ENCODE results near the gene PIK3R6. TPM values are rescaled to one million over a fixed set of nuclear protein-coding genes. Genes with fewer than 3 reads are reported as not detected.
A peak's percentile ranks its signal among the peaks of the same experiment; 100 is the strongest.

PIK3R6 gene
- total RNA-seq, 4 donors from 2014 or later, result 0.88 to 14.9 (median 2.8) TPM

DNA sequence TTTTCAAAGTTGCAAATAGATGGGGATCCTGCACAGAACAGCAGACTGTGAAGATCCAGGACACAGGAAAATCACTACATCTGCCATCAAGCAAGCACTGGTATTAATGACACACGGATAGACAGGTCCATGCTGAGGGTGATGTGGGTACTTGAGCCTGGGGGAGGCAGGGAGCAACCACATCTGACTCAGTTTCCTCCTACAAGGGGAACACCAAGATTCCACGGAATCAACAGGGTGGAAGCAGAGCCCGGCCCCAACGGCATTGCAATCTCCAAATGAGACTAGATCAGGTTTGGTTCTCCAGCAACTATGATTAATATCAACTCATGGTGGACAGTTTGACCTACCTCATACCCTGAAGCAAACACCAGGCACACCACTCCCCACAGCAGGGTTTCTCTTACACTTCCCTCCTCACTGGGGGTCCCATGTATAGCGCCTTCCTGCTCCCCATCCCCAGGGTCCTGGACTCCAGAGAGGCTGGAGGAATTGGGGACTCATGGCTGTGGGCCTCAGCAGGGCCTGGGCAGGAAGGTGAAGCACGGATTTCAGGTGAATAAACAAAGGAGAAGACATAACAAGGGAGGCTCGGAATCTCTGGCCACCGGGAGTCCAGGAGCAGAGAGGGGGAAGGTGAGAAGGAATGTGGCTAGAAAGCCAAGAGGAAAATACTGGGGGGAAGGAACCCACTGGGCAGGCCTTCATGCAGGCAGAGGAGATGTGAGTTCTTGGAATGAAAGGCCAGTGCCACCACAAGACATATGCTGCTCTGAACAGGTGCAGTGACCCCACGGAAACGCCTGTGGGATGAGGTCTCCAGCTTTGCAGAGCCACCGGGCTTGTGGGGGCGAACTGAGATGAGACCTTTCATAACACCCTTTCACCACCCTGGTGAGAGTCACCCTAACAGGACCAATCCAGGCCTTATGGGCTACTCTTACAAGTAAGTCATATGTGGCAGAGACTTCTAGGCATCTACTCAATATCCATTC, 29.5 kb upstream of the PIK3R6 start:
- Histone ChIP-seq H3K27me3 (no peaks in the 10 kb centered on the region), H3K36me3 (no peaks in the 10 kb centered on the region), H3K4me3 (no peak overlapping the region), H3K4me1 (peaks cover 0 to 22% (median 3%) of the 10 kb centered on the region in 4 donors), H3K9me3 (no peaks in the 10 kb centered on the region), H3K27ac (no peak overlapping the region)
- TF ChIP-seq POLR2A (IDR thresholded peaks at IDR 0.05), result no peak
- TF ChIP-seq, protein P1, sequence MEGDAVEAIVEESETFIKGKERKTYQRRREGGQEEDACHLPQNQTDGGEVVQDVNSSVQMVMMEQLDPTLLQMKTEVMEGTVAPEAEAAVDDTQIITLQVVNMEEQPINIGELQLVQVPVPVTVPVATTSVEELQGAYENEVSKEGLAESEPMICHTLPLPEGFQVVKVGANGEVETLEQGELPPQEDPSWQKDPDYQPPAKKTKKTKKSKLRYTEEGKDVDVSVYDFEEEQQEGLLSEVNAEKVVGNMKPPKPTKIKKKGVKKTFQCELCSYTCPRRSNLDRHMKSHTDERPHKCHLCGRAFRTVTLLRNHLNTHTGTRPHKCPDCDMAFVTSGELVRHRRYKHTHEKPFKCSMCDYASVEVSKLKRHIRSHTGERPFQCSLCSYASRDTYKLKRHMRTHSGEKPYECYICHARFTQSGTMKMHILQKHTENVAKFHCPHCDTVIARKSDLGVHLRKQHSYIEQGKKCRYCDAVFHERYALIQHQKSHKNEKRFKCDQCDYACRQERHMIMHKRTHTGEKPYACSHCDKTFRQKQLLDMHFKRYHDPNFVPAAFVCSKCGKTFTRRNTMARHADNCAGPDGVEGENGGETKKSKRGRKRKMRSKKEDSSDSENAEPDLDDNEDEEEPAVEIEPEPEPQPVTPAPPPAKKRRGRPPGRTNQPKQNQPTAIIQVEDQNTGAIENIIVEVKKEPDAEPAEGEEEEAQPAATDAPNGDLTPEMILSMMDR (IDR thresholded peaks at IDR 0.05), result no peak
- DNase-seq, result peak in 1 of 3 donors; percentile 43

DNA sequence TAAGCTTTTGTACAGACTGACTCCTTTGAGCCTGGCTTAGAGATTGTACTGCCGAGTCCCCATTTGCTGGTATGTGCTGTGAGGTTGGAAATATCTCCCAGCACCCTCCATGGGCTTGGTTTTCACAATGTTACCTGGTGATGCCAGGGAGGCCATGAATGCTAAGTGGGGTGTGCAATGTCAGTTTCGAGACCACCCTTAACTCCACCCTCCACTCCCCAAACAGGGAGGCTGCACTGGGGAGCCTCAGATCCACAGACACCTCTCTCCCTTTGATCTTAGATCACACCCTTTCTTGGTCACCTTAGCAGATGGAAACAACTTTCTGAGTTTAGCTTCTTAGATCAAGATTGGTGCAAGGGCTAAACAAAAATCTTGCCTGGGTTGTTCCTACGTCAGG, 28.6 kb upstream of the PIK3R6 start:
- Histone ChIP-seq H3K36me3 (no peaks in the 10 kb centered on the region), H3K4me1 (peaks cover 0 to 21% (median 3%) of the 10 kb centered on the region in 4 donors), H3K27me3 (no peaks in the 10 kb centered on the region), H3K4me3 (no peak overlapping the region), H3K9me3 (no peaks in the 10 kb centered on the region), H3K27ac (no peak overlapping the region)
- no peak for DNase-seq
- TF ChIP-seq, protein P1 (IDR thresholded peaks at IDR 0.05), result no peak
- no peak for TF ChIP-seq POLR2A (IDR thresholded peaks at IDR 0.05)

DNA sequence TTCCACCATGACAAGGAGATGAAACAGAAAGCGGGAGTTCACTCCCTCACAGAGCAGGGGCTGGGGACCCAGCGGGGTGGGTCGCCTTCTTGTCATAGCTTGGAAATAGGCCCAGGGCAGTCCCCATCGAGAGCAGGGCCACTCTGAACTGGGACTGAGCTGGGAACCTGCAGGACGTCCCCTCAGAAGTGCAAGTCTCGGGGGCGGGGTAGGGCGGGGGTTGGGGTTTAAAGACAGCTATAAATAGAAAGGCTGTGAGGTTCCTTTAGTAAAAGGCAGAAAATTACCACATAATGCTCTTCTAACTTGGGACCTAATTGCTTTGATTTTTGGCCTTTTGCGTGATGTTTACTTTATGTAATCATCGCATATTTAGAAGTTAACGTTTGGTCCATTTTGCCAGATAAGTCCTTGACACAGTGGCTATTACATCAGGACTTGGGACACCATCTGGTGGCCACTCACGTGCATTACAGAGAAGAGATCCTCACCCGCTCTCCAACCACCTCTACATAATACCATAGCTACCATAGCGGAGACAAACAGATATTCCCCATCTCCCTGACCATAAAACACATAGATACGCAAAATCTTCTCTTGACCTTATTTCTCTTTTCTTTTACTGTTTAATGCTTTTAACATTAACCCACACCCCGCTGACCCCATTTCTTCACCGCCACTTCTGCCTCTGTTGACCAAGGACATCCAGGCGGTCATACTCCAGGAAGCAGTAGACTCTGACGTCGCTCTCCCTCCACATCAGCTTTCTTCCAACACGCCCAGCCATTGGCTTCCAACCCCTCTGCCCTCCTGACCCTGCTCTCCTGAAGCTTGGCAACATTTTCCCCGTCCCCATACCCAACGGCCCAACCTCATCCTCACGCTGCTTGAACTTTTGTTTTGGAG, 27.5 kb upstream of the PIK3R6 start:
- Histone ChIP-seq H3K36me3 (no peaks in the 10 kb centered on the region), H3K27ac (no peak overlapping the region), H3K27me3 (no peaks in the 10 kb centered on the region), H3K4me1 (peaks cover 0 to 16% (median 3%) of the 10 kb centered on the region in 4 donors), H3K4me3 (no peak overlapping the region), H3K9me3 (no peaks in the 10 kb centered on the region)
- peak in 2 of 3 donors; percentile 60 to 81 for DNase-seq
- TF ChIP-seq, protein P1 (IDR thresholded peaks at IDR 0.05), result peak; percentile 49 to 80 (median 75)
- no peak for TF ChIP-seq POLR2A (IDR thresholded peaks at IDR 0.05)

DNA sequence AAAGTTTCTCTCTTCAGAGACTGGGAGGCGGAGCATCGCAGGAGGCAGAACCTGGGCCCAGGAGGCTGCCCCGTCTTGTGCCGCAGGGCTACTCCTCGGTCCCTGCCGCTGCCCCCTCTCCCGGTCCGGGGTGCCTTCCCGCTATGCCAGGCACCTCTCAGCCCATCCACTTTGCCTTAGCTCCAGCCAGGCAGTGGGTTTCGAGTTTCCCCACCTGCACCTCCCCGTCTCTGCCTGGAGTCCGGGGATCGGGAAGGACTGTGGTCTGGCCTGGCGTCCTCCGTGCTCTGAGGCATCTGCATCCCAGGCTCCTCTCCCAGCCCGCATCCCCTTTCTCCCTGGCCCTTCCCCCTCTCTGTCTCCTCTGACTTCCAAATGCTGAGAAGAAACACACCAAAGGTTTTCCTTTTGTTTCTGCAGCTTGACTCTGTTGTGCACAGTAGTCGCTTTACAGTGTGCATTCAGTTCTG, 26.8 kb upstream of the PIK3R6 start:
- Histone ChIP-seq H3K27me3 (no peaks in the 10 kb centered on the region), H3K27ac (no peak overlapping the region), H3K9me3 (no peaks in the 10 kb centered on the region), H3K36me3 (no peaks in the 10 kb centered on the region), H3K4me3 (no peak overlapping the region), H3K4me1 (peaks cover 0 to 9% (median 0%) of the 10 kb centered on the region in 4 donors)
- TF ChIP-seq, protein P1 (IDR thresholded peaks at IDR 0.05), result no peak
- TF ChIP-seq POLR2A (IDR thresholded peaks at IDR 0.05), result no peak
- DNase-seq, result peak in 1 of 3 donors; percentile 44

DNA sequence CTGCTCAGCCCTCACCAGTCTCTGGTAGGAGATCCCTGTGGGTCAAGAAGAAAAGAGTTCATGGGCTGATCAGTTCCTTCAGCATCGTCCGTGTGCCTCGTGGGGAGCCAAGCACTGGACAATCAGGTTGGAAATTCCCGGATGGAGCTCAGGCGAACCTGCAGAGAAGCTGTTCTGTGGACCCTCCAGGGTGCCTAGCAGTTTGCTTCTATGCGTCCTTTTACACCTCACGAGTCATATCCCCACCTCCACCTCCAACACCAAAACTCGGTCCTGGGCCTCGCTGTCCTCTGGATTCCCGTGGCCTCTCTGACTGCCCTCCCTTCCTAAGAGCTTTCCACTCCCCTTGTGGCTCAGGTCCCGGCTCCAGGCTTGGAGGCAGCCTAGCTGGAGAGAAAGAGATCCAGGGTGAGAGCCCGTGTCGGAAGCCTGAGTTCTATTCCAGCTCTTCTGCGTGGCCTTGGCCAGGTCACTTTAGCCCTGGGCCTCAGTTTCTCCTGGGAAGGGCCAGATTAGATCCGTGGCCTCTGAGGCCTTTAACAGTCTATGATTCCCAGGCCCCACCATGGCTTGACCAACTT, 26.2 kb upstream of the PIK3R6 start:
- H3K36me3 ChIP-seq, result no peaks in the 10 kb centered on the region

More for the DNA sequence above, 26.2 kb upstream of the PIK3R6 start:
- Histone ChIP-seq H3K27me3 (no peaks in the 10 kb centered on the region), H3K4me1 (peaks cover 0 to 6% (median 0%) of the 10 kb centered on the region in 4 donors), H3K9me3 (no peaks in the 10 kb centered on the region), H3K27ac (no peak overlapping the region), H3K4me3 (no peak overlapping the region)
- TF ChIP-seq, protein P1 (IDR thresholded peaks at IDR 0.05), result no peak
- no peak for TF ChIP-seq POLR2A (IDR thresholded peaks at IDR 0.05)
- peak in 2 of 3 donors; percentile 36 to 37 for DNase-seq
